Hematopoietic multipotent progenitor cell treated with erythropoietin and hydrocortisone succinate and interleukin-3 and kit ligand, for 6 days (in vitro differentiated cells): ENCODE measurements around the gene CAMTA2.

ENCODE experiments used
- DNase-seq: peaks from one replicate; pipeline ENCODE4 v3.0.0-alpha.2; 2015

CAMTA2 gene

GRCh38 chr17:4968486-4969046, 18.9 kb downstream of the CAMTA2 start:
- peak; percentile 33 for DNase-seq

- peak; percentile 98 for DNase-seq
These were observed 19.7 kb downstream of the CAMTA2 start, which contains the start of gene SPAG7 for GRCh38 chr17:4967539-4968485. Gene SPAG7 (minus strand): TSS chr17:4967817. CDS start chr17:4967804, 13 bp downstream.

GRCh38 chr17:4966844-4967538, 20.5 kb downstream of the CAMTA2 start:
- DNase-seq = peak; percentile 99

- no peak for DNase-seq
These were observed 22.0 kb downstream of the CAMTA2 start for GRCh38 chr17:4965311-4965986.

- no peak for DNase-seq
These were observed 27.1 kb downstream of the CAMTA2 start for GRCh38 chr17:4960279-4960922.

GRCh38 chr17:4959261-4959965, 28.1 kb downstream of the CAMTA2 start:
- DNase-seq = no peak

DNA sequence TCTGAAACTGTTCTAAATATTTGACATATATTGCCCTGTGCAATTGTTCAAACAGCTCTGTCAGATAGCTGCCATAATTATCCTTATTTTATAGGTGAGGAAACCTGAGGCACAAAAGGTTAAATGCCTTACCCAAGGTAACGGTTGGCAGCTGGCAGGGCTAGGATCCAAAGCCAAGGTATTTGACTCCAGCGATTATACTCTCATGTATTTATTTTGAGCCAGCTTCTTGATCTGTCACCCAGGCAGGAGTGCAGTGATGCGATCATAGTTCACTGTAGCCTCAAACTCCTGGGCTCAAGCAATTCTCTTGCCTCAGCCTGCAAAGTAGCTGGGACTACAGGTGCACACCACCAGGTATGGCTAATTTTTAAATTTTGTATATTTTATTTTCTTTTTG, 29.4 kb downstream of the CAMTA2 start:
- DNase-seq = no peak

GRCh38 chr17:4956493-4957061, 30.9 kb downstream of the CAMTA2 start:
- DNase-seq = peak; percentile 70

DNA sequence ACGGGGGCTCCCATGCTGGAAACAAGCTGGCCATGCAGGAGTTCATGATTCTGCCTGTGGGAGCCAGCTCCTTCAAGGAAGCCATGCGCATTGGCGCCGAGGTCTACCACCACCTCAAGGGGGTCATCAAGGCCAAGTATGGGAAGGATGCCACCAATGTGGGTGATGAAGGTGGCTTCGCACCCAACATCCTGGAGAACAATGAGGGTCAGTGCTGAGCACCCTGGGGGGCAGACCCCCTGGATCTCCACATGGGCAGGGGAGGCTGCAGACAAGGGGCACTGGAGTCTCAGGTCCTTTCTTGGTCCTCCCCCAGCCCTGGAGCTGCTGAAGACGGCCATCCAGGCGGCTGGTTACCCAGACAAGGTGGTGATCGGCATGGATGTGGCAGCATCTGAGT, 32.4 kb downstream of the CAMTA2 start:
- DNase-seq = no peak

DNA sequence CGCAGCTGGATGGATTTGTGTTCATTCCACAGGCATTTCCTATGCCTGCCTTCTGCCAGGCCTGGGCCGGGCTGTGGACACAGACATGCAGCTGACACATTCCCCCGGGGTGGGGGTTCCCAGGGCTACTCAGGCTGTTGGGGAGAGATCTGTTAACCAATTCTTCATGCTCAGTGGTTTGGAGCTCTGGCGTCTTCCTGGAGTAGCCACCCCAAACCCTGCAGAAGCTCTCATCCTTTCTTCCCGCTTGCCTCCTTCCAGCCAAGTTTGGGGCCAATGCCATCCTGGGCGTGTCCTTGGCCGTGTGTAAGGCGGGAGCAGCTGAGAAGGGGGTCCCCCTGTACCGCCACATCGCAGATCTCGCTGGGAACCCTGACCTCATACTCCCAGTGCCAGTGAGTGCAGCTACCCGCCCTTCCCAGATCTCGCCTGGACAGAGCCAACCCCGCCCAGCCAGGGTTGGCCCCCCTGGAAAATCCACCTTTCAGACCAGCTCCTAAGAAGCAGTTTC, 34.0 kb downstream of the CAMTA2 start:
- no peak for DNase-seq

DNA sequence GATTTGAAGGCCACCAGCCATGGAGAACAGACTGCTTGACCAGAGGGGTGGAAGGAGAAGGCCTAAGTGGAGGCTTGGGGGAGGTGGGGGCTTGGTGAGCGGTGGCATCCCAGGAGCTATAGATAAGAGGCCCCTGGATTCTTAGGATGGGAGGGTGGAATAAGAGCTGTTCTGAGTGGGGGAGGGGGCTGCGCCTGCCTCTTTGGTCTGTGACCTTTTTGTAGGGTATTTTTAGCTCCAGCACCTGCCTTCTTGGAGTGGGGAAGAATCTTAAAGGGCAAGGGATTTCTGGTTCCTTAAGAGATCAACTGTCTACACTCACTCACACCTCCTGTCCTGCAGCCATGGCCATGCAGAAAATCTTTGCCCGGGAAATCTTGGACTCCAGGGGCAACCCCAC, 36.0 kb downstream of the CAMTA2 start:
- DNase-seq = no peak

GRCh38 chr17:4950746-4951204, 36.7 kb downstream of the CAMTA2 start, which contains the start of gene ENO3:
Gene ENO3 (plus strand): TSS chr17:4951119. CDS start chr17:4951830, 711 bp downstream.
- DNase-seq = peak; percentile 57

- DNase-seq = peak; percentile 87
These were observed 37.3 kb downstream of the CAMTA2 start for GRCh38 chr17:4950075-4950745.

- DNase-seq = peak; percentile 81
These were observed 38.0 kb downstream of the CAMTA2 start for GRCh38 chr17:4949321-4950074.

GRCh38 chr17:4948931-4949320, 38.5 kb downstream of the CAMTA2 start:
- peak; percentile 91 for DNase-seq

DNA sequence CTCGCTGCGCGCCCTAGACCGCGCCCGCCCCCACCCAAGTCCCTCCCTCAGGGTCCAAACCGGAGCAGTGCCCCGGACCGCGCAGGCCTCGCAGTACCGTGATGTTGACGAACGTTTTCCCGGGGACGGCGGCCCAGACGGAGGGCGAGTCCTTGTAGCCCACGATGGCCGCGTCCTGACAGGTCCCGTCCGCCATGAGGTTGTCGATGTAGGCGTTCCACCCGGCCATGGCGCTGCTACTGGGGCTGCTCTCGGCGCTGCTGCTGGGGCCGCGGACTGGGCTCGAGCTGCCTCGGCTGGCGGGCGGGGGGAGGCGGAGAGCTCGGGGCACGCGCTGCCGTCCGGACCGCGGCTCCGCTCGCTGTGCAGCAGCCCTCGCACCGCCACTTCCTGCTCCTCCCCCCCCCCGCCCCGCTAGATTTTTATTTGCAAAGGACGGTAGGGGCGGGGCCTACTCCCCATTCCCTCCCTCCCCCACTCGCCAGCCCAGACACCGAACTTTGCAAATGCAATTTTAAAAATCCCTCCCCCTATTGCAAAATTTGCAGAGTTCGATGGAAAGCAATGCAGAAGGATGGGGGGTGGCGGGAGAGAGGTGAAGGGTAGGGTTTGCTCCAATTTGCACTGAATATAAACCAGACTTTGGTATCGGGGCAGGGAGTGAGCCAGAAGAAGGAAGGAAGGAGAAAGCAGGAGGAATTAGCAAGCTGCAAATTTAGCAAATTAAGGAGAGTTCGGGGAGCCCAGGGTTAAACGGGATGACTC, 39.1 kb downstream of the CAMTA2 start, which contains the start of gene PFN1:
PFN1 (minus strand) TSS at position 365 of the 765 bp plus-strand sequence; CDS start at position 229, 136 bp downstream.
- peak; percentile 97 for DNase-seq

- DNase-seq = peak; percentile 75
These were observed 39.9 kb downstream of the CAMTA2 start for GRCh38 chr17:4947411-4948165.

GRCh38 chr17:4947010-4947410, 40.5 kb downstream of the CAMTA2 start:
- peak; percentile 51 for DNase-seq
